ENCODE measurements around the gene FAM111B. TPM values are rescaled to one million over a fixed set of nuclear protein-coding genes. Genes with fewer than 3 reads are reported as not detected.
"Not testable (repeated sequence)": the region's sequence is repeated elsewhere in the genome, so short reads cannot be mapped to it uniquely, and the experiment has no call there.

Gene FAM111B
- total and polyA plus RNA-seq, 2 of the 4 experiments (the other 2 are of a cell fraction) = 3.2 to 9.3 TPM

DNA sequence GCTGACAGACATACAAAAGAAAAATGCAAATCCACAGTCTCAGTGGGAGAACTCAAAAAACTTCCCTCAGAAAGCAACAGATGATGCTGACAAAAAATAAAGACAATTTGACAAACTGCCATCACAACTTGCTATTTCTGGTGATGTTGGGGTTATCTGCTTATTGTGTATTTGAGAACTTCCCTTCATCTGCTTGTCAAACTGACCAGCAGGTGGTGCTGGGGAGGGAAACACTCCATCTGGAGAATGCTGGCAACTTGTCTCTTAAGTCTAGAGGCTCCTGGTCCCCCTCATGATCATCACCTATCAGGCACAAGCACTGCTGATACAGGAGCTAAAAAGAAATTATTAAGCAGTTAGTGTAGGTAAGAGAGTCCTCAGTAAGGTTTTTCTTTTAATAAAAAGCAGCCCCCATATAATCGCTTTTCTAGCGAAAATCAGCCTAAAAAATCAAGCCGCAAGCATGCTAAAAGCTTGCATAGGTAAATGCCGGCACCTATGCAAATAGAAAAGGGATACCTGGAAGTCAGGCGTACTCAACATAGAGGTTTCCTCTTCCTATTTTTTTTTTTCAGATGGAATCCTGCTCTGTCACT, 9.8 kb upstream of the FAM111B start:
- H3K9ac ChIP-seq (ENCODE audit: low read depth, low read length) = no peak overlapping the region
- no peak overlapping the region for H4K5ac ChIP-seq (ENCODE audit: low read depth, low read length)
- in situ Hi-C loops (cut with MboI; ENCODE audit: low sequenced_read_pairs) = no loop called here
- H2AFZ ChIP-seq (replicated peaks; ENCODE audit: low read length, poor library complexity) = no peak overlapping the region
- H3K4me1 ChIP-seq (ENCODE audit: control insufficient read depth, insufficient read depth, low read length) = no peaks in the 10 kb centered on the region
- TF ChIP-seq CTCF (conservative IDR thresholded peaks at IDR 0.05; ENCODE audit: low read depth, low read length) (peak; percentile 69), RAD21 (IDR thresholded peaks at IDR 0.05; ENCODE audit: low read length) (peak; percentile 52), ELK1 (IDR thresholded peaks at IDR 0.05; ENCODE audit: borderline replicate concordance, low read depth, low read length) (no peak), SMC3 (IDR thresholded peaks at IDR 0.05; ENCODE audit: low read depth, low read length) (peak; percentile 65)
- no peak overlapping the region for H2BK15ac ChIP-seq (ENCODE audit: low read depth, low read length)
- H2AK5ac ChIP-seq (ENCODE audit: low read depth, low read length) = no peak overlapping the region
- H2BK5ac ChIP-seq (ENCODE audit: low read depth, low read length, poor library complexity, severe bottlenecking) = no peak overlapping the region
- no peaks in the 10 kb centered on the region for H3K9me1 ChIP-seq (ENCODE audit: insufficient read depth, low read length)
- H3K27me3 ChIP-seq (ENCODE audit: control insufficient read depth, insufficient read depth, low read length) = peaks cover 9% of the 10 kb centered on the region
- dilution Hi-C loops (cut with HindIII; ENCODE audit: low sequenced_read_pairs, unreplicated experiment) = no loop called here
- no peak overlapping the region for H3K4me3 ChIP-seq (ENCODE audit: insufficient read depth, low read depth, low read length)
- peak; percentile 62 for DNase-seq
- no peak overlapping the region for H3K18ac ChIP-seq (ENCODE audit: low read depth, low read length)
- H4K20me1 ChIP-seq (ENCODE audit: insufficient read depth, low read length) = no peaks in the 10 kb centered on the region
- no peak overlapping the region for H4K8ac ChIP-seq (ENCODE audit: low read depth in 2 of 2, low read length in 2 of 2)
- H3K56ac ChIP-seq (ENCODE audit: extremely low read depth, insufficient read depth, low read length) = no peak overlapping the region
- no peak overlapping the region for H2BK20ac ChIP-seq (ENCODE audit: low read depth, low read length)
- no TSS peak for BruUV-seq (replicated peaks)
- no peak overlapping the region for H3K23ac ChIP-seq (ENCODE audit: low read depth, low read length)
- no peaks in the 10 kb centered on the region for H3K36me3 ChIP-seq (ENCODE audit: control insufficient read depth, insufficient read depth, low read length)
- no peak overlapping the region for H2BK120ac ChIP-seq (ENCODE audit: low read depth, low read length)
- no peak overlapping the region for H3K27ac ChIP-seq (ENCODE audit: insufficient read depth, low read length)
- POLR2A ChIA-PET (ENCODE audit: unreplicated experiment) = no interaction called here
- no peaks in the 10 kb centered on the region for H3K79me1 ChIP-seq (ENCODE audit: low read depth in 1 of 2, low read length in 2 of 2)
- H3K4me2 ChIP-seq (ENCODE audit: low read depth, low read length) = no peak overlapping the region
- H2AK9ac ChIP-seq (replicated peaks; ENCODE audit: low read depth, low read length, poor library complexity) = no peak overlapping the region
- WGBS, 2 experiments (ENCODE audit: extremely low coverage in 2 of 2, insufficient read length in 1 of 2) = 60% methylated on average over 1 of the region's 5 CpGs; no CpG with 5 or more reads in 1 of the 2 experiments
- H3K4ac ChIP-seq (ENCODE audit: low read depth, low read length) = no peak overlapping the region
- ATAC-seq (ENCODE audit: low read depth) = peak; percentile 81
- no peak overlapping the region for H3K14ac ChIP-seq (replicated peaks; ENCODE audit: low read depth, low read length)
- H3K9me3 ChIP-seq (ENCODE audit: control insufficient read depth, insufficient read depth, low read length) = no peaks in the 10 kb centered on the region
- H4K91ac ChIP-seq (ENCODE audit: insufficient read depth, low read depth, low read length) = no peak overlapping the region
- intact Hi-C loops (cut with micrococcal nuclease) = loop anchor here (1.0 kb wide), 2 partner anchors 39 to 61 kb away; no protein-coding TSS in a partner anchor
- CTCF ChIA-PET = interaction anchor here (0.7 to 2.9 kb wide), 4 partner anchors 39 to 299 kb away, joined by 3 to 8 read pairs (median 4); no protein-coding TSS in a partner anchor

- H3K9ac ChIP-seq (ENCODE audit: low read depth, low read length); H3K56ac ChIP-seq (ENCODE audit: extremely low read depth, insufficient read depth, low read length); DNase-seq; H3K9me1 ChIP-seq (ENCODE audit: insufficient read depth, low read length); H2AFZ ChIP-seq (replicated peaks; ENCODE audit: low read length, poor library complexity); H4K20me1 ChIP-seq (ENCODE audit: insufficient read depth, low read length); BruUV-seq (replicated peaks); POLR2A ChIA-PET (ENCODE audit: unreplicated experiment); H3K4ac ChIP-seq (ENCODE audit: low read depth, low read length); H4K8ac ChIP-seq (ENCODE audit: low read depth in 2 of 2, low read length in 2 of 2); H3K36me3 ChIP-seq (ENCODE audit: control insufficient read depth, insufficient read depth, low read length); H3K4me3 ChIP-seq (ENCODE audit: insufficient read depth, low read depth, low read length); H3K9me3 ChIP-seq (ENCODE audit: control insufficient read depth, insufficient read depth, low read length); H2BK20ac ChIP-seq (ENCODE audit: low read depth, low read length); H3K4me2 ChIP-seq (ENCODE audit: low read depth, low read length); H3K4me1 ChIP-seq (ENCODE audit: control insufficient read depth, insufficient read depth, low read length); H3K27me3 ChIP-seq (ENCODE audit: control insufficient read depth, insufficient read depth, low read length); H2BK15ac ChIP-seq (ENCODE audit: low read depth, low read length); in situ Hi-C loops (cut with MboI; ENCODE audit: low sequenced_read_pairs); H2AK9ac ChIP-seq (replicated peaks; ENCODE audit: low read depth, low read length, poor library complexity); H4K5ac ChIP-seq (ENCODE audit: low read depth, low read length); H2BK120ac ChIP-seq (ENCODE audit: low read depth, low read length); H3K79me1 ChIP-seq (ENCODE audit: low read depth in 1 of 2, low read length in 2 of 2); H3K14ac ChIP-seq (replicated peaks; ENCODE audit: low read depth, low read length); ATAC-seq (ENCODE audit: low read depth); H4K91ac ChIP-seq (ENCODE audit: insufficient read depth, low read depth, low read length); H3K18ac ChIP-seq (ENCODE audit: low read depth, low read length); dilution Hi-C loops (cut with HindIII; ENCODE audit: low sequenced_read_pairs, unreplicated experiment); H2AK5ac ChIP-seq (ENCODE audit: low read depth, low read length); H2BK5ac ChIP-seq (ENCODE audit: low read depth, low read length, poor library complexity, severe bottlenecking); H3K23ac ChIP-seq (ENCODE audit: low read depth, low read length); H3K27ac ChIP-seq (ENCODE audit: insufficient read depth, low read length): not testable (repeated sequence)
- CTCF ChIA-PET = interaction anchor here (0.7 to 2.9 kb wide), 4 partner anchors 38 to 299 kb away, joined by 3 to 8 read pairs (median 4); no protein-coding TSS in a partner anchor
- WGBS, 2 experiments (ENCODE audit: extremely low coverage in 2 of 2, insufficient read length in 1 of 2) = 50% methylated on average over 1 of the region's 8 CpGs; no CpG with 5 or more reads in 1 of the 2 experiments
- intact Hi-C loops (cut with micrococcal nuclease) = loop anchor here (1.0 kb wide), 2 partner anchors 38 to 60 kb away; no protein-coding TSS in a partner anchor
Measured at GRCh38 chr11:59097938-59098337, 9.1 kb upstream of the FAM111B start.
